SHP77 treated with DMSO at 0.1 percent for 48 hours (cell line): ENCODE measurements around the gene NPY2R.

Experiments
- DNase-seq: peaks from one replicate; lab custom pipeline; 2025; lab: John Stamatoyannopoulos, UW

Gene NPY2R

GRCh38 chr4:155208258-155209054 lies at the start of gene NPY2R:
NPY2R (plus strand) TSS chr4:155208636; CDS start chr4:155213940, 5,304 bp downstream.
- DNase-seq, result no peak

- DNase-seq, result no peak
Measured at GRCh38 chr4:155161357-155161756, 47.1 kb upstream of the NPY2R start.

DNA sequence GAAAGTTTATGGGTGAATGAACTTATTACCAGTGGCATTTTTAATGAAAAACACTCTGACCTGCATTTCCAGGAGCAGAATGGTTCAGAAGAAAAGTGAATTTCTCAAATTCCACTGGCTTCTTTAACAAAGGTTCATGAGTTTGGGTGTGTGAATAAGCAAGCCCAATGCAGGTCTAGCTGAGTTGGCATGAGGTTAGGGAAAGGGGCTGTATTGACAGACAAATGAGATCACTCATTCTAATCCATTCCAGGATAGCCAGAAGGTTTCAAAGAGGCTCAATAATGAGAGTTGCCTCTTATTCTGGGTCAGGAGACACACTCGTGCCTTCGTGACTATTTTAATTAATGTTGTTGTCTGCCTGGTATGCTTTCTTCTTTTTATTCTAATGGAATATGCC lies 43.7 kb upstream of the NPY2R start:
- no peak for DNase-seq

DNA sequence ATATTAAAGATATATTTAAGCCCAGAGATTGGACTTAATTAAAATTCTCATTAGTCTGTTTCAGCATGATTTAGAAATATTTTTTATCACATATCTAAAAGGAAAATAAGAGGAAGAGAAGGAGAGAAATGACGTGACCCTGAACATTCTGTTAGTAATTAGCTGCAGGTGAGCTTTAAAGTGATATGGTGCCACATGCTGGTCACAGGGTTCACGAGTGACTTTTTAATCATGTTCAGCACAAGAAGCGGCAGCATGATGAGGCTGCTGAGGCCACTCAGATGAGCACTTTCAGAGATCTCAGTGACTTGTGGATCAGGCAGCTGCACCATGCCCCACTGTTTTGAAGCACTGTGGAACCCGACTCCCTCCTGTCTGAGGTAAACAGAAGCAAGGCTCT lies 37.9 kb upstream of the NPY2R start:
- no peak for DNase-seq

DNA sequence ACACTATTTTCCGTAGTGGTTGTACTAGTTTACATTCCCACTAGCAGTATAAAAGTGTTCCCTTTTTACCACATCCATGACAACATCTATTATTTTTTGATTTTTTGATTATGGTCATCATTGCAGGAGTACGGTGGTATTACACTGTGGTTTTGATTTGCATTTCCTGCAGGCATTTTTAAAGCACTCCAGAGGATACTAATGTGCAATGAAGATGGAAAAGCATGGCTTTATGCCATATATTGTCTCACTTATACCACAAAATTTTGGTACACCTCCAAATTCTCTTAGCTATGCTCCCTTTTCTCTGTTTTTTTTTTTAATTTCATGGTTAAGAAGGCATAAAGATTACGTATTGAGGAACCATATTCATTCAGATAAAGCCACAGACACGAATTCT lies 35.1 kb upstream of the NPY2R start:
- DNase-seq, result no peak

- DNase-seq, result no peak
Measured at GRCh38 chr4:155174668-155175067, 33.8 kb upstream of the NPY2R start.

DNA sequence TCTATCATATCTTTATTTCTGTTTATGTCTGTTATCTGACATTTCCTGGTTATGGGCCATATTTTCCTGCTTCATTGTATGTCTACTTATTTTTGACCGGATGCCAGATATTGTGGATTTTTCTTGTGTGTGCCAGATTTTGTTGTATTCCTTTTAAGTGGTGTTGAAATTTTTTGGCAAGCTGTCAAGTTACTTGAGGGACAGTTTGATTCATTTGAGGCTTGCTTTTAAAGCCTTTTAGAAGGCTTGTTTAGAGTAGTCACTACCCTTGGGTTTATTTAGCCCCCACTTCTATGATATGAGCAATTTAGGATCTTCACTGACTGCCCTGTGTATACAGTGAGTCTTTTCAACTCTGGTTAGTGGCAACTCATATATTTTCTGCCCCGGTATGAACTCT lies 29.2 kb upstream of the NPY2R start:
- no peak for DNase-seq

DNA sequence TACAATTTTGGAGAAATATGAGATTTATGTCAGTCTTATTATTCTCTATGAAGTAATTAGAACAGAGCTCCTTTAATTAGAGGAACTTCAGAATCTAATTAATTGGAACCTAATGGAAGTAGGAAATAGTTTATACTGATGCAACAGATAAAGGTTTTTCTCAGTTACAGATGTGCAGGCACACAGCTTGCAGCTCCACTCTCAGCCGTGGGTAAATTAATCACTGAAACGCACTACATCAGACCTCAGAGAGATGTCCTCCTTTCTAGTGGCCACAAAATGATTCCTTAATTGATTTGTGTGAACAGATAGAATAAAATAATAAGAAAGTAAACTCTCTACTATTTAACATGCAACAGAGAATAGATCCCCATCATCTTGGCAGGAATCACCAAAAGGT lies 21.5 kb upstream of the NPY2R start:
- no peak for DNase-seq

GRCh38 chr4:155187989-155188388 lies 20.4 kb upstream of the NPY2R start:
- no peak for DNase-seq

- DNase-seq, result no peak
Measured at GRCh38 chr4:155190099-155190498, 18.3 kb upstream of the NPY2R start.

DNA sequence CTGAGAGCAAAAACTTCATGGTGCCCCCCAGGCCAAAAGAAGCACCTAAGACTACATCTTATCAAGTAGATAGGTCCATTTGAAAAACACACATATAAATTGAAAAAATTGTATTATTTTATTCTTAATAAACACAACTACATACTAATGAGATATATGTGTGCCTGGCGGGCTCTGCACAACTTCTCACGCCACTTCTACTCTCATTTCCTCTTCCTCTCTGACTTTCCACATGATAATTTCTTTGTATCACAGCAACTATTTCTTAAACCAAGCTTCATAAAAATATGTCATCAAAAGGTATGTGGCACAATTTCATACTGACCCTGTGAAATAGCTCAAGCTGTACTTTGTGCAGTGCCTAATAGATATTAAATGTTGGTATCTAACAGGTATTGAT lies 10.7 kb upstream of the NPY2R start:
- DNase-seq, result no peak

DNA sequence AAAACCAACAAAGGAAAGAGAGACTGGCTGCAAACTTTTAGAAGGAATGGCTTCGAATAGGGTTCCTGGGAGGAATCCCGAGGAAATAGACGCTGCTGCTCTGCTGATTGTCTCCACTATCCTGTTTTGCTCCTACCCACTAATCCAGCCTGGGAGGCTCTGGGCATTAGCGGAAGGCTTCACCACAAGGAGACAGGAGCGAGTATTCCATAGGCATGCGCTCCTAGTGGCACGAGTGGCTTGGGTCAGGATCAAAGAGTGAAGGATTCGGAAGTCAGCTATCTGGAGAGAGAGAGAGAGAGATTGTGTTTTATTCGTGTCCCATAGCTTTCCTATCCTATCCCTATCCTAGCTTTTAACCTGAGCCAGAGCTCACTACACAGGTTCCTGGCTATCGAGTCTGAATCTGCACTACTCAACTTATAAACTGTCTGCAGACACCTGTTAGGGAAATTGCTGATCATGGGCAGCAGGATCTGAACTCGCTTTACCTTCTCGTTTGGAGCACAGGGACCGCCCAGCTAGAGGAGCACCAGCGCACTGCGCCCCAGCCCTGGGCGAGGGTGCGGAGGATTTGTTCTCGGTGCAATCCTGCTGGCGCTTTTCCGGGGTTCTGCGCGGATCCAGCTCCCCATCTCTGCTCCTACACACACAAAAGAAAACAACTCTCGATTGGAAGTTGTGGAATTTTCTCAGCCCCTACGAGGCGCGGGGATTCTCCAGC lies 740 bp upstream of the NPY2R start:
- no peak for DNase-seq

- DNase-seq, result no peak
Measured at GRCh38 chr4:155220025-155220424, 11.6 kb downstream of the NPY2R start.

GRCh38 chr4:155227131-155227530 lies 18.7 kb downstream of the NPY2R start:
- no peak for DNase-seq

DNA sequence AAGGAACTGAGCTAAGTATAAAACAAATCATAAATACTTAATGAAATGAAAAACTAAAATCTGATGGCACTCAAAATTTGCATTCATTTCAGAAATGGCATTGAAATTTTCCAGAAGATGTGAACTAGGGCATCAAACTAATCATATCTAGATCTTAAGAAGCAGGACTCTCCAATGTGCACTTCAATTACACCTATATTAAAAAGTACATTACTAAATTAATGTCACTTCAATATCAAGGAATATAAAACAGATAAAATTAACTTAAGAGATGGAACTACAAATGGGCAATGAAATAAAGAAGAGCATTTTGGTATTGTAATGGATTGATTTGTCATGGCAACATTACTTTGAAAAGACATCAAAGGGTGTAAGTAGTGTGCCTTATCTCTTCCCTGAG lies 20.3 kb downstream of the NPY2R start:
- no peak for DNase-seq

- no peak for DNase-seq
Measured at GRCh38 chr4:155232432-155232831, 24.0 kb downstream of the NPY2R start.

DNA sequence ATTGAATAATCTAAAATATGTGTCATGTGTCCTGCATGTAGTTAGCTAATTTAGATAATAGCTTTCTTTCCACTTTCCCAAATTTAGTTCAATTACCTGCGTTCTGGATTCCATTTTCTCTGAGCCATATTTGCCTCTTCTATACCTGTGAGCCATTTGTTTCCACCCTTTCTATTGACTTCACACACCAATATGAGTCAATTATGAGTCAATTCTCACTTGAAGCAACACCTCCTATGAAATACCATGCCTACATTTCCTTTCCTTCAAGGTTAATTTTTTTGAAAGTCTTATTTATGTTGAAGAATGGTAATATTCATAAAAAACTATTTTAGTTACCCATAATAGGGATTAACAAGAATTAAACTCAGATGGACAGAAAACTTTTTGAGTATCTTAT lies 25.8 kb downstream of the NPY2R start:
- DNase-seq, result no peak

DNA sequence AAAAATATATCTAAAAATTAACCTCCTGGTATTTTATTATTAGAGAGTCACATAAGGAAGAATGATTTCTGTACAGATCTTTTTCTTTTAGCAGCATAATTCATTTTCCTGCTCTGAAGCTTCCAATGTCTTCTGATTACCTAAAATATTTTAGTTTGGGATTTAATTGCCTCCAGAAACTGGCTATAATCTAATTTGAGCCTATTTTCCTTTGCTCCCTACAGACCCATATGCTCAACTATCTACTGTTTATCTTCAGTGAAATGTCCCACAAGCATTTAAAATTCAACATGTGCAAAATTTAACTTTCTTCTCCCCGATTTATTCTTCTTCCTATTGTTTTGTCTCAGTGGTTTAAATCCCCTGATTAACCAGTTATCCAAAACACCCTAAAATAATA lies 29.1 kb downstream of the NPY2R start:
- no peak for DNase-seq

DNA sequence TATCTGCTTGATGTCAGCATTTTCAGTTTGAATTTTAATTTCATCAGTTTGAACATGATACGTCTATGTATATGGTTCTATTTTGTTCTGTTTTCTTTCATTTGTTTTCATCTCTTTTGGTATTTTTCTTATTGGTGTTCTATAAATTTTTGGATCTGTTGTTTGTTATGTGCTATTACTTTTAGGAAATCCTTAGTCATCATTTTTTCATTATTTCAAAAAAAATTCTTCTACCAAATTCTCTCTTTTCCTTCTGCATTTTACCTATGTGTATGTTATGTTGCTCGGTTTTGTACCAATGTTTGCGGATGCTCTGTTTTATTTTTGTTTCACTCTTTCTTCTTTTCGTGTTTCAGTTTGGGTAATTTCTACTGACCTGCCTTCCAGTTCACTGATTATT lies 32.8 kb downstream of the NPY2R start:
- DNase-seq, result no peak

DNA sequence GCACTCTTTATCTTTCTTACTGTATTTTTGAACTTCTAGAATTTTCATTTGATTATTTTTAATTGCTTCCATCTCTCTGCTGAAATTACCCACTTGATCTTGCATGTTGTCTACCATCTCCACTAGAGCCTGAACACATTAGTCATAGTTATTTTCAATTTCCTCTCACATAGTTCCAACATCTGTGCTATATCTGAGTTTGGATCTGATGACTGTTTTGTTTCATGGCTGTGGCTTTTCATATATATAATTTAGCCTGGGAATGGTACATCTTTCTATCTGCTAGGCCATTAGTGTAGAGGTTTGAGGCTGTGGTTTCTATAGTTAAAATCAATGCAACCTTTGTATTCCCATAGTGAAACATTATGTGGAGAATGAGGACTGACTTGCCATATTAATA lies 33.2 kb downstream of the NPY2R start:
- no peak for DNase-seq

DNA sequence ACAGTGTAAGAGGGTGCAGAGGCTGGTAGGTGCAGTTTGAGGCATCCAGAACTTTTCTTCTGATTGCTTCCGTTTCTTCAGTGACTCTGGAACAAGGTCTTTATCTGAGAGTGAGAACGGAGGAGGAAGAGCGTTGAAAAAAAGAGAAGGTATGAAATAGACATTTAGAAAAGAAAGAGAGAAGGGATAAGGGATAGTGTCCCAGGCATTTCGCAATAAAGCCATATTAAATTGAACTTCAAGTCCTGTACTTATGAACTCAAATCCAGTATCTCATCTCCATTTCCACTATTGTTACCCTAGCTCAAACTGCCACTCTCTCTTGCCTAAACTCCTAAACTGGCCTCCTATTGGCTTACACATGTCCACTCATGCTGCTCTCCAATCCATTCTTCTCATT lies 36.7 kb downstream of the NPY2R start:
- DNase-seq, result no peak

- no peak for DNase-seq
Measured at GRCh38 chr4:155248002-155248896, 39.8 kb downstream of the NPY2R start.
